GM12891 (cell line): Measurements from ENCODE around the gene NR6A1.

Experiments
- POLR2A ChIP-seq: IDR thresholded peaks from 2 replicates; pipeline ENCODE4 v1.6.1; 2011; ENCODE audit warnings: low read depth, low read length, control low read depth
- POLR2AphosphoS5 ChIP-seq: IDR thresholded peaks from 2 replicates; pipeline ENCODE4 v1.6.1; 2011; ENCODE audit warnings: low read depth, low read length, control low read depth

DNA sequence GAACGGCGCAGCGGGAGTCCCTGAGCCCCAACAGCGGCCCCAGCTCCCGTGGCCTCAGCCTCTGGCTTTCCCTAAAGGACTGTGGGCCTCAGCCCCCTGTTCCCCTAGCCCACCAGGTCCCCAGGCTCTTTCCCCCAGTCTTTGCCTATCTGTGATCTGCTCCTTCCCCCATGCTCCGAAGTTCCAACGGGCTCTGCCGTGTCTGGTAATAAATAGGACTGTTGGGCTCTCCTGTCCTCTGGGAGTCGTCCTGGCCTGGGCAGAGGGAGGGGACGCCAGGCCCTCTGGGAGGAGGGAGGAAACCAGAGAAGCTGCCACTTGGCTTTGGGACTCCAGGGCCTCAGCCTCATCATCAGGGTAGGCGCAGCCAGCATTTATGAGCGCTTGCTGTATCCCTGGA lies 292.8 kb downstream of the NR6A1 start:
- TF ChIP-seq POLR2AphosphoS5 (no peak), POLR2A (no peak)
